ENCODE results near the gene TMEM255B. TPM values are rescaled to one million over a fixed set of nuclear protein-coding genes. Genes with fewer than 3 reads are reported as not detected.

The TMEM255B gene
- total RNA-seq, 1 donor from 2014 or later = 8.4 TPM

DNA sequence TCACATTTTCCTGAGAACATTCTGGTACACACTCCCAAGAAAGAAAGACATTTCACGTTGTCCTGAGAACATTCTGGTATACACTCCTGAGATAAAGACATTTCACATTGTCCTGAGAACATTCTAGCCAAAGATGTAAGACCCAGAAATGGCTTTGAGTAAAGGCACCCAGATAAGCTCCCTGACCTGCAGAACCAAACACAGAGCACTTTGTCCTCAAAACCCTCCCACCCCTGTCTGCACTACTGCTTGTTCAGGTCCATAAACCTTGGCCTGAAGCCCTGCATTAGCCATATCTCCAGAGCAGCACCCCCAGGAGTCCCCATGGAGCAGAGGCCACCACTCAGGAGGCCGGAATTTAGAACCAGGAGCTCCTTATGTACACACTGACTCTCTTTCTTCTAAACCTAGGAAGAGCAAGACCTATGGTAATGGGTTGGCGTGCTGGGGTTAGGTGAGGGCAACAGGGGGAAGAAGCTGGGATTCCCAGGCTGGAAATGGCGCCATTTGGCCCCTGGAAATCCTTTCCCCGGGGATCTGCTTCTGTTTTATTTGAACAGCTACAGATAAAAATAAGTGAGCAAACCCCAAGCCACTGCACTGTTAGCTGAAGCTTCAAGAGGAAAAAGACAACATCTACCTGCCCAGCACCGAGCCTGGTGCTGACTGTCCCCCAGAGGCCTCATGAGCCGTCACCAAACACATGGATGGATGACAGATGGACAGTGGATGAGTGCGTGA lies 91.1 kb downstream of the TMEM255B start:
- Histone ChIP-seq H3K4me3 (ENCODE audit: insufficient read depth, low read depth, low read length) (no peak overlapping the region), H3K9me3 (ENCODE audit: insufficient read depth, low read depth, low read length) (no peaks in the 10 kb centered on the region), H3K27me3 (ENCODE audit: insufficient read depth, low read length) (no peaks in the 10 kb centered on the region), H4K20me1 (ENCODE audit: insufficient read depth, low read length) (peaks cover 78% of the 10 kb centered on the region), H3K27ac (ENCODE audit: low read depth, low read length) (no peak overlapping the region), H3K9ac (ENCODE audit: low read length) (no peak overlapping the region), H3K36me3 (ENCODE audit: insufficient read depth, low read length) (peaks cover 3% of the 10 kb centered on the region), H3K79me2 (ENCODE audit: insufficient read depth, low read length) (peaks cover 97% of the 10 kb centered on the region), H3K4me2 (ENCODE audit: low read length) (no peak overlapping the region), H3K4me1 (ENCODE audit: insufficient read depth, low read length) (peaks cover 30% of the 10 kb centered on the region), H2AFZ (ENCODE audit: low read depth, low read length) (no peak overlapping the region)
- Mint-ChIP-seq H3K4me3 (ENCODE audit: unreplicated experiment) (no peak overlapping the region), H3K4me1 (ENCODE audit: low read depth, unreplicated experiment) (peaks cover 25% of the 10 kb centered on the region), H3K9me3 (ENCODE audit: unreplicated experiment) (no peaks in the 10 kb centered on the region), H3K36me3 (ENCODE audit: low read depth, unreplicated experiment) (peaks cover 18% of the 10 kb centered on the region), H3K27me3 (ENCODE audit: low read depth, unreplicated experiment) (no peaks in the 10 kb centered on the region), H3K27ac (ENCODE audit: unreplicated experiment) (no peak overlapping the region)
- TF ChIP-seq, protein P1, sequence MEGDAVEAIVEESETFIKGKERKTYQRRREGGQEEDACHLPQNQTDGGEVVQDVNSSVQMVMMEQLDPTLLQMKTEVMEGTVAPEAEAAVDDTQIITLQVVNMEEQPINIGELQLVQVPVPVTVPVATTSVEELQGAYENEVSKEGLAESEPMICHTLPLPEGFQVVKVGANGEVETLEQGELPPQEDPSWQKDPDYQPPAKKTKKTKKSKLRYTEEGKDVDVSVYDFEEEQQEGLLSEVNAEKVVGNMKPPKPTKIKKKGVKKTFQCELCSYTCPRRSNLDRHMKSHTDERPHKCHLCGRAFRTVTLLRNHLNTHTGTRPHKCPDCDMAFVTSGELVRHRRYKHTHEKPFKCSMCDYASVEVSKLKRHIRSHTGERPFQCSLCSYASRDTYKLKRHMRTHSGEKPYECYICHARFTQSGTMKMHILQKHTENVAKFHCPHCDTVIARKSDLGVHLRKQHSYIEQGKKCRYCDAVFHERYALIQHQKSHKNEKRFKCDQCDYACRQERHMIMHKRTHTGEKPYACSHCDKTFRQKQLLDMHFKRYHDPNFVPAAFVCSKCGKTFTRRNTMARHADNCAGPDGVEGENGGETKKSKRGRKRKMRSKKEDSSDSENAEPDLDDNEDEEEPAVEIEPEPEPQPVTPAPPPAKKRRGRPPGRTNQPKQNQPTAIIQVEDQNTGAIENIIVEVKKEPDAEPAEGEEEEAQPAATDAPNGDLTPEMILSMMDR (IDR thresholded peaks at IDR 0.05; ENCODE audit: insufficient read depth, low read depth, low read length) = no peak
- TF ChIP-seq EZH2 (IDR thresholded peaks at IDR 0.05; ENCODE audit: insufficient read depth, low read length) = no peak
- DNase-seq (ENCODE audit: low read depth) (no peak), FAIRE-seq (no peak)

DNA sequence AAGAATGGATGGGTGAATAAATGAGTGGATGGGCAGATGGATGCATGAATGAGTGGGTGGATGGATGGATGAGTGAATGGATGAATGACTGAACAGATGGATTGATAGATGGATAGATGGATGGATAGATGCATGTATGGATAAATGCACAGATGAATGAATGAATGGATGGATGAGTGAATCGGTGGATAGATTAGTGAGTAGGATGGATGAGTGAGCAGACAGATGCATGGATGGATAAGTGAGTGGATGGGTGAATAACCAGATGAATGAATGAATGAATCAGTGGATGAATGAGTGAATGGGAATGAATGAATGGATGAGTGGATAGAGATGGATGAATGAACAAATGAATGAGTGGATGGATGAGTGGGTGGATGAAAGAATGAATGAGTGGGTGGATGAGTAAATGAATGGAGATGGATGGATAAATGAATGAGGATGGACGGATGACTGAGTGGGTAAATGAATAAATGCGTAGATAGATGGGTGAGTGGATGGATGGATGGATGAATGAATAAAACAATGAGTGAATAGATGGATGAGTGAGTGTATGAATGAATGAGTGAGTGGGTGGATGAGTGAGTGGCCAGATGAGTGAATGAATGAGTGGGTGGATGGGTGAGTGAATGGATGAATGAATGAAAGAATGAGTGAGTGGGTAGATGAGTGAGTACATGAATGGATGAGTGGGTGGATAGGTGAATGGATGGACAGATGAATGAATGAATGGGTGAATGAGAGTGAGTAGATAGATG lies 91.9 kb downstream of the TMEM255B start:
- Mint-ChIP-seq H3K4me3 (ENCODE audit: unreplicated experiment) (no peak overlapping the region), H3K36me3 (ENCODE audit: low read depth, unreplicated experiment) (peaks cover 19% of the 10 kb centered on the region), H3K9me3 (ENCODE audit: unreplicated experiment) (no peaks in the 10 kb centered on the region), H3K27ac (ENCODE audit: unreplicated experiment) (no peak overlapping the region), H3K27me3 (ENCODE audit: low read depth, unreplicated experiment) (no peaks in the 10 kb centered on the region), H3K4me1 (ENCODE audit: low read depth, unreplicated experiment) (peaks cover 20% of the 10 kb centered on the region)
- Histone ChIP-seq H3K79me2 (ENCODE audit: insufficient read depth, low read length) (peaks cover 99% of the 10 kb centered on the region), H3K9ac (ENCODE audit: low read length) (no peak overlapping the region), H3K27ac (ENCODE audit: low read depth, low read length) (no peak overlapping the region), H3K4me2 (ENCODE audit: low read length) (no peak overlapping the region), H3K9me3 (ENCODE audit: insufficient read depth, low read depth, low read length) (no peaks in the 10 kb centered on the region), H3K4me1 (ENCODE audit: insufficient read depth, low read length) (peaks cover 32% of the 10 kb centered on the region), H3K36me3 (ENCODE audit: insufficient read depth, low read length) (peaks cover 3% of the 10 kb centered on the region), H2AFZ (ENCODE audit: low read depth, low read length) (no peak overlapping the region), H3K27me3 (ENCODE audit: insufficient read depth, low read length) (no peaks in the 10 kb centered on the region), H4K20me1 (ENCODE audit: insufficient read depth, low read length) (peaks cover 80% of the 10 kb centered on the region), H3K4me3 (ENCODE audit: insufficient read depth, low read depth, low read length) (no peak overlapping the region)
- DNase-seq (ENCODE audit: low read depth) (no peak), FAIRE-seq (no peak)
- TF ChIP-seq EZH2 (IDR thresholded peaks at IDR 0.05; ENCODE audit: insufficient read depth, low read length) = no peak
- TF ChIP-seq, protein P1 (IDR thresholded peaks at IDR 0.05; ENCODE audit: insufficient read depth, low read depth, low read length) = no peak

DNA sequence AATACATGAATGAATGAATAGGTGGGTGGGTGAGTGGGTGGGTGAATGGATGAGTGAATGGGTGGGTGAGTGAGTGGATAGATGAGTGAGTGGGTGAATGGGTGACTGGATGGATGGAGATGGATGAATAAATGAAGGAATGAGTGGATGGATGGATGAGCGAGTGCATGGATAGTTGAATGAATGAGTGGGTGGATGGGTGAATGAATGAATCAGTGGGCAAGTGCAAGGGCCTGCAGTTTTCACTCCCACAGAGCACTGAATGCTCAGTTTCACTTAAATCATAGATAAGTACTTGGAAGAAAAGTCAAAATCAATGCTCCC lies 92.4 kb downstream of the TMEM255B start:
- Histone ChIP-seq H3K79me2 (ENCODE audit: insufficient read depth, low read length) (peaks cover 99% of the 10 kb centered on the region), H3K4me3 (ENCODE audit: insufficient read depth, low read depth, low read length) (no peak overlapping the region), H2AFZ (ENCODE audit: low read depth, low read length) (no peak overlapping the region), H3K36me3 (ENCODE audit: insufficient read depth, low read length) (peaks cover 3% of the 10 kb centered on the region), H3K27ac (ENCODE audit: low read depth, low read length) (no peak overlapping the region), H3K9ac (ENCODE audit: low read length) (no peak overlapping the region), H3K9me3 (ENCODE audit: insufficient read depth, low read depth, low read length) (no peaks in the 10 kb centered on the region), H3K27me3 (ENCODE audit: insufficient read depth, low read length) (no peaks in the 10 kb centered on the region), H3K4me1 (ENCODE audit: insufficient read depth, low read length) (peaks cover 38% of the 10 kb centered on the region), H3K4me2 (ENCODE audit: low read length) (no peak overlapping the region), H4K20me1 (ENCODE audit: insufficient read depth, low read length) (peaks cover 82% of the 10 kb centered on the region)
- Mint-ChIP-seq H3K36me3 (ENCODE audit: low read depth, unreplicated experiment) (peaks cover 19% of the 10 kb centered on the region), H3K27me3 (ENCODE audit: low read depth, unreplicated experiment) (no peaks in the 10 kb centered on the region), H3K4me1 (ENCODE audit: low read depth, unreplicated experiment) (peaks cover 25% of the 10 kb centered on the region), H3K4me3 (ENCODE audit: unreplicated experiment) (no peak overlapping the region), H3K9me3 (ENCODE audit: unreplicated experiment) (no peaks in the 10 kb centered on the region), H3K27ac (ENCODE audit: unreplicated experiment) (no peak overlapping the region)
- TF ChIP-seq, protein P1 (IDR thresholded peaks at IDR 0.05; ENCODE audit: insufficient read depth, low read depth, low read length) = no peak
- no peak for TF ChIP-seq EZH2 (IDR thresholded peaks at IDR 0.05; ENCODE audit: insufficient read depth, low read length)
- DNase-seq (ENCODE audit: low read depth) (no peak), FAIRE-seq (no peak)
